HepG2 (cell line): ENCODE results near the gene EFNA2. TPM values are rescaled to one million over a fixed set of nuclear protein-coding genes. Genes with fewer than 3 reads are reported as not detected.

Experiments used
- AGO1 ChIP-seq: fragments of 200-400 bp; formaldehyde crosslinking; IDR thresholded peaks from 2 replicates; pipeline ENCODE4 v1.6.1; 2017; ENCODE audit warnings: mild to moderate bottlenecking, low read depth, low read length, moderate library complexity; ENCODE audit not compliant: poor library complexity, severe bottlenecking
- BRD4 ChIP-seq: sonication (generic); formaldehyde crosslinking; IDR thresholded peaks from 2 replicates; pipeline ENCODE4 v1.4.0; 2020; ENCODE audit warnings: missing genetic modification reagents
- FOXJ3 ChIP-seq: sonication (generic); formaldehyde crosslinking; IDR thresholded peaks from 2 replicates; pipeline ENCODE4 v1.4.0; 2020; ENCODE audit warnings: missing genetic modification reagents, mild to moderate bottlenecking, borderline replicate concordance
- FOXP4 ChIP-seq: sonication (generic); formaldehyde crosslinking; IDR thresholded peaks from 2 replicates; pipeline ENCODE4 v1.4.0; 2020; ENCODE audit warnings: missing genetic modification reagents
- KIAA2018 ChIP-seq: sonication (generic); formaldehyde crosslinking; IDR thresholded peaks from 2 replicates; pipeline ENCODE4 v1.5.0; 2020; ENCODE audit warnings: mild to moderate bottlenecking, missing genetic modification reagents, borderline replicate concordance
- MED13 ChIP-seq: sonication (generic); formaldehyde crosslinking; IDR thresholded peaks from 2 replicates; pipeline ENCODE4 v1.5.0; 2020; ENCODE audit warnings: missing genetic modification reagents
- NAIF1 ChIP-seq: sonication (generic); formaldehyde crosslinking; IDR thresholded peaks from 2 replicates; pipeline ENCODE4 v1.5.0; 2020; ENCODE audit warnings: mild to moderate bottlenecking, missing genetic modification reagents, borderline replicate concordance
- TBL1XR1 ChIP-seq: fragments of 150-350 bp; IDR thresholded peaks from 2 replicates; pipeline ENCODE4 v1.6.1; 2014; ENCODE audit warnings: borderline replicate concordance, low read length; ENCODE audit not compliant: partially characterized antibody
- ZNF264 ChIP-seq: sonication (generic); formaldehyde crosslinking; IDR thresholded peaks from 2 replicates; pipeline ENCODE4 v1.4.0; 2020; ENCODE audit warnings: missing genetic modification reagents
- ZXDC ChIP-seq: sonication (generic); formaldehyde crosslinking; IDR thresholded peaks from 2 replicates; pipeline ENCODE4 v1.5.0; 2020; ENCODE audit warnings: mild to moderate bottlenecking, missing genetic modification reagents
- polyA plus RNA-seq, 8 experiments: library from polyadenylated mRNA; depleted of rRNA in 3 of 8; stranded (reverse) in 7 of 8; unstranded in 1 of 8; fragments of >200 nt; fragmentation: Illumina TruSeq in 4 of 8; extraction: Trizol in 4 of 8; gene quantifications; 2 replicates each; pipeline versions ENCODE4 v1.2.1 to v1.2.3, GENCODE V29; 2011 to 2016; ENCODE audit warnings: low read depth in 4 of 8, missing spikeins in 1 of 8, mixed read lengths in 1 of 8; ENCODE audit not compliant: insufficient read depth in 1 of 8
- total RNA-seq, 5 experiments: library from RNA; depleted of rRNA; stranded (reverse); fragments of >200 nt; fragmentation: Illumina TruSeq; extraction: Trizol; gene quantifications; 2 replicates each; pipeline ENCODE4 v1.2.3, GENCODE V29; 2016; ENCODE audit warnings: low read depth in 1 of 5
- TF ChIP-seq, protein P1 (sequence below): sonication (generic); formaldehyde crosslinking; IDR thresholded peaks from 2 replicates; pipeline ENCODE4 v1.8.0; 2022; ENCODE audit warnings: missing genetic modification reagents, mild to moderate bottlenecking, moderate library complexity, borderline replicate concordance

Gene EFNA2
- total and polyA plus RNA-seq, 2 of the 13 experiments (the other 11 are each of a cell fraction or from before 2014, with no cell fraction given) = 6.0 to 9.9 TPM

GRCh38 chr19:1251330-1252220 lies 34.1 kb upstream of the EFNA2 start (continued):
- TF ChIP-seq, protein P1, sequence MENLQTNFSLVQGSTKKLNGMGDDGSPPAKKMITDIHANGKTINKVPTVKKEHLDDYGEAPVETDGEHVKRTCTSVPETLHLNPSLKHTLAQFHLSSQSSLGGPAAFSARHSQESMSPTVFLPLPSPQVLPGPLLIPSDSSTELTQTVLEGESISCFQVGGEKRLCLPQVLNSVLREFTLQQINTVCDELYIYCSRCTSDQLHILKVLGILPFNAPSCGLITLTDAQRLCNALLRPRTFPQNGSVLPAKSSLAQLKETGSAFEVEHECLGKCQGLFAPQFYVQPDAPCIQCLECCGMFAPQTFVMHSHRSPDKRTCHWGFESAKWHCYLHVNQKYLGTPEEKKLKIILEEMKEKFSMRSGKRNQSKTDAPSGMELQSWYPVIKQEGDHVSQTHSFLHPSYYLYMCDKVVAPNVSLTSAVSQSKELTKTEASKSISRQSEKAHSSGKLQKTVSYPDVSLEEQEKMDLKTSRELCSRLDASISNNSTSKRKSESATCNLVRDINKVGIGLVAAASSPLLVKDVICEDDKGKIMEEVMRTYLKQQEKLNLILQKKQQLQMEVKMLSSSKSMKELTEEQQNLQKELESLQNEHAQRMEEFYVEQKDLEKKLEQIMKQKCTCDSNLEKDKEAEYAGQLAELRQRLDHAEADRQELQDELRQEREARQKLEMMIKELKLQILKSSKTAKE (CRISPR knock-in tag) = peak; percentile 37; the same call in 1 of the 2 replicates
- peak; percentile 22; the same call in 1 of the 2 replicates for TF ChIP-seq BRD4
- TF ChIP-seq MED13 (CRISPR knock-in tag) = no peak
- peak; percentile 13 for TF ChIP-seq TBL1XR1
- peak; percentile 95 for TF ChIP-seq AGO1
- peak; percentile 11; the same call in 1 of the 2 replicates for TF ChIP-seq FOXP4 (CRISPR knock-in tag)
- no peak for TF ChIP-seq ZNF264 (CRISPR knock-in tag)
- no peak for TF ChIP-seq NAIF1 (CRISPR knock-in tag)
- TF ChIP-seq FOXJ3 (CRISPR knock-in tag) = no peak
- TF ChIP-seq ZXDC (CRISPR knock-in tag) = no peak
- TF ChIP-seq KIAA2018 (CRISPR knock-in tag) = no peak
